Skeletal muscle cell (primary cell): ENCODE measurements around the gene CHRND.

Experiments used
- DNase-seq: peaks from one replicate; pipeline ENCODE4 v3.0.0-alpha.2; 2010; ENCODE audit warnings: low read depth
- H3K4me3 ChIP-seq: 2 replicates; pipeline ENCODE4 v1.5.1; 2011; ENCODE audit warnings: low read depth, mild to moderate bottlenecking, control low read depth, low read length, moderate library complexity

The CHRND gene

DNA sequence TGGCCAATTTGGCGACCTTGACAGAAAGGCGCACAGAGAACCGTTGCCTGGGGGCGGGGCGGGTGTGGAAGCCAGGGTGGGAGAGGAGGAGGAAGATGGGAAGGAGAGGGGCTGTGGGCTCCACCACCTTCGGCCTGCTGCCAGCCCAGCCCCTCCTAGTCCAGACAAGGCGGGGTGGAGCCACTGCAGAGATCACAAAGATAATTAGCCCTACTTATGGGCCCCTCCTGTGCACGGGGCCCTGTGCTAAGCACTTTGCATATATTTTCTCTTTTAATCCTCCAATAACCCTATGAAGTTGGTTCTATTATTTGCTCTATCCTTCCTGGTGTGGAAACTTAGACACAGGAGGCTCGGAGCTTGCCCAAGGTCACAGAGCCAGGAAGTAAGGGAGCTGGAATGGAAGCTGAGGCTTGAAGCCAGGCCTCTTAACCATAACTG is 24.6 kb upstream of the CHRND start:
- DNase-seq, result no peak
- no peak overlapping the region for H3K4me3 ChIP-seq

DNA sequence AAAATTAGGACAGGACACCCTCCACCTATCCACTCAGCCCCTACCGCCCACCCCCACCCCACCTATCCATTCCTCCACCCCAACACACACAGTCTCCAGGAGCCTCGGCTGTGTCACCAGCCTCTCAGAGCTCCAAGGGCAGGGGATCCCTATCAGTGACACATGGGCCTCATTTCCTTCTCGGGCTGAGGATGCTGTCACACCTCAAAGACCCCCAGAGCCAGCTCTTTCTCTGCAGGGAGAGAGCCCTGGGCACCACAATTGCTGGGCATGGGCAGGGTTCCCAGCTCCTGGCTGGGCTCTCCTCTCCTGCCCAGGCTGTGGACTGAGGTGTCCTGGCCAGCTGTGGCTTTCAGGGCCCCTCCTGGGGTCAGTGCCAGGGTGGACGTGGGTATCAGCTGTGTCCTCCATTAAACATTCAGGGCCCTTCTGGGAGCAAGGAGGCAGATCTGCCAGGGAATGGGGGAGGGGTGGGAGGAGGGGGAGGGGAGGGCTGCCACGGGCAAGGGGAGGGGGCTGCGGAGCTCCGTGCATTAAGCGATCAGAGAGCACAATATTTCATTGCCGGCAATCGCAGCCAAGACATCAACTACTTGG is 24.1 kb upstream of the CHRND start:
- no peak overlapping the region for H3K4me3 ChIP-seq
- no peak for DNase-seq

DNA sequence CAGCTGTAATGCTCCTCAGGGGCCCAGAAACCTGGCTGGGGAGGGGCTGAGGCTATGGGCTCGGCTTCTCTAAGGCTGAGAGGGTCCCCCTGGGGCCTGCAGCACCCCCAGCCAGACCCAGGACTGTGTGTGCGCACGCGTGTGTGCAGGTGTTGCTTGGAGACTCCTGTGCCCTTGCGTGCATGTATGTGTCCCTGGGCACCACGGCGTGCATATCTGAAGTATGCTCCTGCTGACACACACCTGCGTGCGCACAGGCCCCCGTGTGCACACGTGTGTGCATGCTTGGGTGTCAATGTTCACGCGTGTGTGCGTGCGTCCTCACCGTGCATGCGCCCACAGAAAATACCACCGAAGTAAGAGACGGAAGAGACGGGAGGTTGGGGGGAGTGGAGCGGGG is 23.4 kb upstream of the CHRND start:
- DNase-seq, result no peak
- no peak overlapping the region for H3K4me3 ChIP-seq

DNA sequence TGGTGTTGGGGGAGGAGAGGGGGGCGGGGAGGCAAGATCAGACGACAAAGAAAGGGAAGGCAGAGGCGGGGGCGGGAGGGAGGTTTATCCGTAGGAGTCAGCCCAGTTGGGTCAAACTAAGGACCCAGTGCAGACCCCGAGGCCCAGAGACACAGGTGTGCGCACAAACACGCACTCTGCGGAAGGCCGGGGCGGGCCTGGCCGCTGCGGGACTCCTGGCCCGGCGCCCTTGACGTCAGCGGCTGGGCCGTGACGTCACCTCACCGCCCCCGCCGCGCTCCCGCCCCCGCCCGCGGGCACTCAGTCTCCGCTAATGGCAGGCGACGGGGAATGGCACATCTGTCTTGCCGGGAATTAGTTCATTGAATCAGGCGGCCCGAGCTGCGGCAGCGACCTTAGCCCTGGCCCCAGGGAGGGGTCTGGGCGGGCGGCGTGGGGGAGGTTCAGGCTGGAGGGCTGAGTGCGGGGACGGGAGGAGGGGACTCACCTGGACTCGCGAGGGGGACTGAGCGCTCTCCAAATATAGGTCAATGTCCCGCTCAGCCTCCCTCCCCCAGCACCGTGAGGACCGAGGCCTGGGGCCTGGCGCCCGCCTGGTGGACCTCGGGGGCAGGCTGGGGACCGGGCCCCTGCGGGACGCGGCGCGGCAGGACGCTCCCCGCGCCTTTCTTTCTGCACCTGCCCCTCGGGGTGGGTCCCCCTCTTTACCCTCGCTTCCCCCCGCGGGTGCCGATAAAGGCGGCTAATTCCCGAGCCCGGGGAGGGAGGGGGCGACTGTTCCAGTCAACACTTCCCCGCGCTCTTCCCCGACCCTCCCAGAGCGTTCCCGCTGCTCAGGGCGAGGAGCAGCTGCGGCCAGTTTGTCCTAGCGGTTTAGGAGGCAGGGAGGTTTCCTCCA is 22.8 kb upstream of the CHRND start:
- peak overlapping the region; percentile 13 for H3K4me3 ChIP-seq
- no peak for DNase-seq

DNA sequence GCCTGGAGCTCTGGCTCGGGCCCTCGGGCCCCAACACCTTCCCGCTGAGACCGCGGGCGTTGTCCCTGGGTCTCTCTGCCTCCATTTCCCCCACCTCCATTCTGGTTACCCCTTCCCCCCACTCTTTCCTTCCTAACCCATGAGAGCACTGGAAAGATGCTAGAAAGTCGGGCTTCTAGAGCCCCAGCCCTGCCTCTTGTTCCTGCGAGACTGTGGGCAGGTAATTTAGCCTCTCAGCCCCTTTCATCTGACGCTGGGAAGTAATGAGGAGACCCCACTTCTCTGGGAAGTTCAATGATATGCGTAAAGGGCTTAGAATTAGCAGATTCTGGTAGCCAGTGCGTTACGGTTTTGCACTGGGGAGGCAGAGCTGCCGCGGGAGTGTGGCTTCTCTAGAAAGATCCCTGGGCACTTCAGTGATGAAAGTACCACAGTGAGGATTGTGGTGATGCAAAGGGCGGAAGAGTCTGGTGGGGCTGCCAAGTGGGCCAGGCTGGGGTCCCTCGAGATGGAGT is 22.1 kb upstream of the CHRND start:
- H3K4me3 ChIP-seq, result no peak overlapping the region
- no peak for DNase-seq

DNA sequence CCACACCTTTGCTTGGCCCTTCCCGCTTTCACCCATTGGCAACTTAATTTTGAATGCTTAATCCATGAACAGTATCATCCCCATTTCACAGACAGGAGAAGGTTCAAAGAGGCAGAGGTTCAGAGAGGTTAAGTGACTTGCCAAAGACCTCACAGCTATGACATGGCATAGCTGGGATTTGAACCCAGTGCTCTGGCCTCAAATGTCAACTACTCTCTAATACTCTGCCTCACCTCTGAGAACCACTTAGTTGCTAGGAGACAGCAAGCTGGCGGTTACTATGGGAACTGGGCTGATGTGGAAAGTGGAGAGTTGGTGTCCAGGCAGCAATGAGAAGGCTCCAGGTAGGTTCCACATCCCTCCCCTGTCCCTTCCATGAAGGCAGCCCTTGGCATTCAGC is 21.5 kb upstream of the CHRND start:
- no peak for DNase-seq
- no peak overlapping the region for H3K4me3 ChIP-seq

DNA sequence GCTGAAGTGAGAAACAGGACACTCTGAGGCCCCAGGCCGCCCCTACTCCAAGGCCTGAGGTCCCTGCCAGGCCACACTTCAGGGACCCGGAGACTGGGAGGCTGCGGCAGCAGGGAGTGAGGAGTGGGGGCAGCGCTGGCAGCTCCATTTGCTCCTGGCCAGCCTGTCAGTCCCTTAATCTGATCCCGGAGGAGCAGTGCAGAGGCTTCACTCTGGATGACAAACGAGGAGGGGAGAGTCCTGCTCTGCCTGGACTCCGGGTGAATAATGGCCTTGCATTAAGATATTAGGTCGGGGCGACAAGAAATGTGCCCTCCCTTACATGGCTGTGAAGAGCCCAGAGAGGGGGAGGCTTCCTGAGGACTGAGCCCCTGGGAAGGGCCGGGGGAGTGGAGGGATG is 20.1 kb upstream of the CHRND start:
- H3K4me3 ChIP-seq, result no peak overlapping the region
- DNase-seq, result no peak

DNA sequence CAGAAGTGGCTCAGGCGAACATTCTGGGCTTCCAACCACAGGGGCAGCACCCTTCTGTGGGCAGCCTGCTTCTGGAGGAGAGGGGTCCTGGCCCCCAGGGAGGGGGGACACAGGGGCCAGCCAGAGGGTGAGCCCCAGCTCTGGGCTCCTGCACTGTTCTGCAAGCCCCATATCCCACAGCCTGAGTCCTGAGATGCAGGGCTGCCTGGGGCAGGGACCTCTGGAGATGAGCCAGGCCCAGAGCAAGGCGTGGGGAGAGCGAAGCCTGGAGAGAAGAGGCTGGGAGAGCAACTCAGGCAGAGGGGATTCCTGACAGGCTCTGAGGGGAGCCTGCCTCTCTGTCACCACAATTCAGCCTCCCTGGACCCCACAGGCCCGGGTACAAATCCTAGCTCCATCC is 19.3 kb upstream of the CHRND start:
- DNase-seq, result no peak
- no peak overlapping the region for H3K4me3 ChIP-seq

DNA sequence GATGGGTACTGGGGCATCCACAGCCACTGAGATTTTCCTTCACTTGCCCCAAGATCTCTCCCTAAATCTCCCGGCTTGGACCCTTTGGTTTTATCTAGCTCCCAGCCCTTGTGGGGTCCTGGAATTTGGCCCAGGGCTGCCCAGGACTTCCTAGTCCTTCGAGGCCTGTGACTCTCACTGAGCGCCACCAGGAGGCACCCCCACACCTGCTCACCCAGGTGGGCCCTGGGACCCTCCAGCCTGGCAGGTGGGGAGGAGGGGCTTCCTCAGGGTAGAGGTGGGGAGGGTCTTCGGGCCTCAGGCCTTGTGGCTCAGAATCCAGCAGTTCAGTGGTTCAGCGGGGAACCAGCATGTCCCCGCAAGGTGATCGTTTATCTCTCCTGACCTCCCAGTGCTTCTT is 17.7 kb upstream of the CHRND start:
- no peak overlapping the region for H3K4me3 ChIP-seq
- DNase-seq, result no peak

DNA sequence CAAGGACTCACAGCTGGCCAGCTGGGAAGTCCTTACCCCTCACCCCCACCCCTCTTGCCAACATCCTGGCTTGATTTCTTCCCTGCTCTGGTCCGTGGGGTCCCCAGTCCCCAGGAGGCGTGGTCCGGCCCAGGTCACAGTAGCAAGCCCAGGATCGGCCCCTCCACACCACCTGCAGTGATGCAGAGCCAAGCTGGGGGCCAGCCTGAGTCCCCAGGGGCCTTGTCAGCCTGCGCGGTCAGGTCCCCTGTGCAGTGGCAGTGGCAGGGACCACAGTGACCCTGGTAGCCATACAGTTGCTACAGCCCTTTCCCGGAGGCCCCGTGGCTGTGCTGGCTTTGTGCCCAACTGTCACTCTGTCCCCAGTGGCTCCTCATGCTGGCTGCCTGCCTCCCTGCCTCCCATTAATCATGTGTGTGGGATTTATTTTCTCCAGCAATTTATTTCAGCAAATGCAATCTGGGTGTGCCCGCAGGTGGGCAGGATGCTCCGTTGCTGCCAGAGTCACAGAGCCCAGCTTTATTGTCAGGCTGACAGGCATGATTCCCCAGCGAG is 14.5 kb upstream of the CHRND start:
- H3K4me3 ChIP-seq, result no peak overlapping the region
- DNase-seq, result no peak

DNA sequence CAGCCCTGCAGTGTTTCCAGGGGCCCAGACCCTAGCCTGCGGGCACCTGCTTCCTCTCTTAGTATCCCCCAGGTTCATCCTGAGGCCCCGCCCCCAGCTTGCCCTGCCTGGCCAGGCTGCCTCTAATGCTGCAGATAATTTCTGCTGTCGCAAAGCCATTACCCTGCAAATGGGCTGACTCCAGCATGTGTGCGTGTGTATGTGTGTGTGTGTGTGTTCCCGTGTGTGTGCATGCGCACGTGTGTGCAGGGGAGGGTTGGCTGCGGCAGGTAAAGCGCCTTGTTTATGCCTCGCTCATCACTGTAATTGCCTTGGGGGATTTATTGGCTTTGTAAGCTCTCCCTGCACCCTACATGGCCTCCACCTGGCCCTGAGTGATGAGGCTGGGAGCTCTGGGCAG is 13.4 kb upstream of the CHRND start:
- DNase-seq, result no peak
- no peak overlapping the region for H3K4me3 ChIP-seq

DNA sequence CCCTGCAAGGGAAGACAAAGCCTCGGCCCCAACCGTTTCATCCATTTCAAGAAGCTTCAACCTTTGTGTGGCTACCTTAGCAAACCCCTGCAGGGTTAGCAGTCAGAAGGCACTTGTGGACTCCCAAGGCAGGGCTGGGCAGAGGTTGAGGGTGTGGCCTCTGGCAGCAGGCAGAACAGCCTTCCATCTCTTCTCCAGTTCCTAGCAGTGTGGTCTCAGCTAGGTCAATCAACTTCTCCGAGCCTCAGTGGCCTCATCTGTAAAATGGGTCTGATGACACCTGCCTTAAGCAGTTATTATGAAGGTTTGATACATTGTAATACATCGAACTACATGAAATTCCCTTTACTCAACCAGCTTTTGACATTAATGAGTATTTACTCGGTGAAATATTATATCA is 12.6 kb upstream of the CHRND start:
- no peak for DNase-seq
- no peak overlapping the region for H3K4me3 ChIP-seq

DNA sequence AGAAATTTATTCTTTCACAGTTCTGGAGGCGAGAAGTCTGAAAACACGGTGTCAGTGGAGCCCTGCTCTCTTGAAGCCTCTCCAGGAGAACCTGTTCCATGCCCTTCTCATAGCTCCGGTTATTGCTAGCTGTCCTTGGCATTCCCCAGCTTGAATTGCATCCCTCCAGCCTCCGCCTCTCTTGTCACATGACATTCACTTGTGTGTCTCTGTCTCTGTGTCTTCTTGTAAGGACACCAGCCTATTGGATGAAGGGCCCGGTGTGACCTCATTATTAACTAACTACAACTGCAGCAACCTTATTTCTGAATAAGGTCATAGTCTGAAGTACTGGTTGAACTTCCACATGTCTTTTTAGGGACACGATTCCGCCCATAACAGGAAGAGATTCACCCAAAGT is 10.3 kb upstream of the CHRND start:
- no peak overlapping the region for H3K4me3 ChIP-seq
- no peak for DNase-seq

DNA sequence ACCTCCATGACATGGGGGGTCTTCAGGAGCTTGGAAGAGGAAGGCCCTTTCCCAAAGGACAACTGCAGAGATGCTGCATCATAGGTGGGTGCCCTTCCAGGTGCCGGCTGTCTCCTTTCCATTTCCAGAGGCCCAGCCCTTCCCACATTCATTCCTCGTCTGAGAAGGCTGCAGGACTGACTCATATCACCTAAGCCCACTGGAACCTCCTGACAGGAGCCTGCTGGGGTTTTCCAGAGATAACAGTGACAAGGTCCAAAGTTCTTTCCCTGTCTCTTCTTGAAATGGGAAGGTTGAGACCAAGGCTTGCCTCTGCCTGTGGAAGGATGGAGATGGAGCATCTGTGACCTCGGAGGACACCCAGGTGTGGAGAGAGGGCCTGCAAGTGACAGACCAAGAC is 9.4 kb upstream of the CHRND start:
- H3K4me3 ChIP-seq, result no peak overlapping the region
- no peak for DNase-seq

DNA sequence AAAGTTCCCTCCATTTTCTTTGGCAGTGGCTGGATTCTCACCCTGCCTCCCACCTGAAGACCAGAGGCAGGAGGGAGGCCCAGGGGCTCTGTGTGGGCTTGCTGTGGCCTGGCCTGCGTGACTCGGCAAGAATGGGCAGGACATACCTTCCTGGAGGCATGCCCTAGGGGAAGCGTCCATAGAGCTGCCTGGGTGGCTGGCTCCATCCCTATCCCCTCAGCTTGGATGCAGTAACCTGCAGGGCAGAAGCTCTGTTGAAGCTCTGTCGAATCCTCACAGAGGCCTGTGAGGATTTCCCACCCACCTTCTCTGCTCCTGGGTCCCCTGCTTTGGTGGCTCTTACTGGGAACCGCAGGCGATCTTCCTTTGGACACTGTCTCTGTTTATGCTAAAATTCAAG is 7.1 kb upstream of the CHRND start:
- no peak overlapping the region for H3K4me3 ChIP-seq
- DNase-seq, result no peak

DNA sequence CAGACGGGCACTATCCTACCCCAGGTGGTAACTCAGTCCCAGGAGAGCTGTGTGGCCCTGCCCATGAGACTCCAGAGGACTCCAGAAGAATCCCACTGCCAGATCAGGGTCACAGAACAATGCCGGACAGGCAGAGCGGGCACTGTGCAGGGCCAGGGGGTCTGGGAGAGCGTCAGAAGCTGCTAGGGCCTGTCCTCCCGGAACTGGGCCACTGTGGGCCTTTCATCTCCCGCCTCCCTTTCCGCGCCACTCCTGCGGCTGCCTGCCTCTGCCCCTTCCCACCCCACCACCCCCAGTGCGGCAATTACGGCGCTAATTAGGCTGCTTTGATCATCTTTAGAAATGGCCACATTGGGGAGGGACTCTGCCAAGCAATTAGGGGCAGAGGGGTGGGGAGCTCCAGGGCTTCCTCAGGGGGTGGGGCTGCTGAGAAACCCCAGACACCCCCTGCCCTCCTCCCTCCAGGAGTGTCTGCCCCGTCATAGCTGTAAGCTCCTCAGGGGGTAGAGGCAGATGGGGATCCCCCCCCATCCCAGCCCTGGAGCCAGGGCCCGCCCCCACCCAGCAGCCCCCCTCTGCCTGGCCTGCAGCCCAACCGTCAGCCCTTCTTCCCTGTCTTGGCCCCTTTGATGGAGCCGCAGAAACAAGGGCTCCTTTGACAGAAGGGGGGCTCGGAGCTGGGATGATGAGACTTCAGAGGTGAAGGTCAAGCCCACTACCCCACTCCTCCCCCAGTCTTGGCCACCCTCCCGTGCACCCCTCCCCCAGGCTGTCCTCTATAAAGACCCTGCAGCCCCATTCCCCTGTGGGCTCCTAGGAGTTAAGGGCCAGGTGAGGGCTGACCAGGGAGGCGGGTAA is 6.2 kb upstream of the CHRND start, which contains the start of gene PRSS56:
Gene PRSS56, plus strand, starts transcription at position 808 of the 858 bp plus-strand sequence. CDS start 211 bp downstream, outside the sequence.
- no peak for DNase-seq
- H3K4me3 ChIP-seq, result no peak within 1 kb of the TSS

DNA sequence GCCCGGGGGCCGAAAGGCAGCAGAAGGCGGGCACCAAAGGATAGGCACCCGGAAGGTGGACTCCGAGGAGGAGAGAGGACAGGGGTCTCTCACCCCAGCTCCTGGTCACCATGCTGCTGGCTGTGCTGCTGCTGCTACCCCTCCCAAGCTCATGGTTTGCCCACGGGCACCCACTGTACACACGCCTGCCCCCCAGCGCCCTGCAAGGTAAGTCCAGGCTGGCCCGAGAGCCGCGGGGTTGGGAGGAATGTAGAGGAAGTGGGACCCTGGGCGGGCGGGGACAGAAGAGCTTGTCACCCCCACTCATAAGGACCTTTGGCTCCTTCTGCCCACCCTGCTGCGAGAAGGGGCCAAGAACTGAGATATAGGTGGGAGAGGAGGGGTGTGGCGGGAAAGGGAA is 5.5 kb upstream of the CHRND start:
- no peak overlapping the region for H3K4me3 ChIP-seq
- DNase-seq, result no peak

DNA sequence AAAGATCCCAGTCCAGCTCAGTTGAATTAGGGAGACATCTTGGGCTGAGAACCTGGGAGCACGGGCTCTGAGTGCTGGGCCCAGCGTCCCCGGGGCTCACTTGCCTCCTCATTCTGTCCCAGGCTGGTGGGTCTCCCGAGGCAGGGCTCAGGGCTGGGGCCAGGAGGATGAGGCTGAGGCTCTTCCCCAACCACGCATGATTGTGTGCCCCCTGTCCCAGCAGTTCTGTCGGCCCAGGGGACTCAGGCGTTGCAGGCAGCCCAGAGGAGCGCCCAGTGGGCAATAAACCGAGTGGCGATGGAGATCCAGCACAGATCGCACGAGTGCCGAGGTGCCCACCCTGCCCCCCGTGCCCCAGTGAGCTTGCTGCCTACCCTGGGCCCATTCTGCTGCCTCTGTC is 4.9 kb upstream of the CHRND start:
- DNase-seq, result no peak
- H3K4me3 ChIP-seq, result no peak overlapping the region

DNA sequence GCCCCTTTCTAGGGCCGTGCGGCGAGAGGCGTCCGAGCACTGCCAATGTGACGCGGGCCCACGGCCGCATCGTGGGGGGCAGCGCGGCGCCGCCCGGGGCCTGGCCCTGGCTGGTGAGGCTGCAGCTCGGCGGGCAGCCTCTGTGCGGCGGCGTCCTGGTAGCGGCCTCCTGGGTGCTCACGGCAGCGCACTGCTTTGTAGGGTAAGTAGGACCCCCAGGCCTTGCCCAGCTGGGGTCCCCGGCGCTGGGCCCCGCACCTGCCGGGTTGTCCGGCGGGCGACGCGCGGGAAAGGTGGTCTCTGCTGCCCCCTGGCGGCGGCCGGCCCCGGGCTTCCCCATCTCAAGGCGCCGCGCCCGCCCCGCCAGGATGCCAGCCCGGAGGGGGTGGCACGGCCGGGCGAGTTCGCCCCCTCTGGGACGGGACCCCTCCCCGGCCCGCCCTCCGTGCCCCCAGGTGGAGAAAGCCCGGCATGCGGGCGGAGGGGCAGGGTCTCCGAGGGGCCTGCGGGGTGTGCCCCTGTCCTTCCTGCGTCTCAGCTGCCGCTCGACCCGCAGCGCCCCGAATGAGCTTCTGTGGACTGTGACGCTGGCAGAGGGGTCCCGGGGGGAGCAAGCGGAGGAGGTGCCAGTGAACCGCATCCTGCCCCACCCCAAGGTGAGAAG is 3.9 kb upstream of the CHRND start:
- DNase-seq, result no peak
- H3K4me3 ChIP-seq, result peak overlapping the region; percentile 13
